GM10266 (cell line): Measurements from ENCODE around the gene OR52E1.
"Not testable (repeated sequence)": the region's sequence is repeated elsewhere in the genome, so short reads cannot be mapped to it uniquely, and the experiment has no call there.

Experiments used
- DNase-seq: peaks from one replicate; pipeline ENCODE4 v3.0.0; 2012; ENCODE audit errors: extremely low spot score
- CTCF ChIP-seq: IDR thresholded peaks from 2 replicates; pipeline ENCODE4 v1.5.1; 2012; ENCODE audit warnings: mild to moderate bottlenecking, low read depth; ENCODE audit not compliant: control insufficient read depth, insufficient read depth; ENCODE audit errors: missing control alignments

The OR52E1 gene

GRCh38 chr11:5043380-5043779 is 26.0 kb upstream of the OR52E1 start:
- DNase-seq = no peak
- no peak for TF ChIP-seq CTCF

DNA sequence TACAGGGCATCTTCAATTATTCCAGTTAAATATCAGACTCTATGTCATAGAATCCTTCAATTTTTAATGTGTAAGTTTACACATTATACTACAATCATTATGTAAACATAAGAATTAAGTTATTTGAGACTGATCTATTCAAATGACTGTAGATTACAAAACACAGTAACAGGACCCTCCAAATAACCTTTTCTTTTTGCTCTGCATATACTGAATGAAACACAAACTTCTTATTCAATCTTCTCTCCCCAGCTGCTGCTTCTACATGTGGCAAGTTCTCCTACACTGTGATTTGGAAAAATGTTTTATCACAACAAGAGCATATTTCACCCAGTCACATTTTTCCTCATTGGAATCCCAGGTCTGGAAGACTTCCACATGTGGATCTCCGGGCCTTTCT is 23.1 kb upstream of the OR52E1 start, which contains the start of gene OR52J3:
TSS of gene OR52J3 (plus strand) at position 301 of the 400 bp plus-strand sequence. CDS start at position 301, 0 bp downstream.
- no peak for DNase-seq
- TF ChIP-seq CTCF = no peak

DNA sequence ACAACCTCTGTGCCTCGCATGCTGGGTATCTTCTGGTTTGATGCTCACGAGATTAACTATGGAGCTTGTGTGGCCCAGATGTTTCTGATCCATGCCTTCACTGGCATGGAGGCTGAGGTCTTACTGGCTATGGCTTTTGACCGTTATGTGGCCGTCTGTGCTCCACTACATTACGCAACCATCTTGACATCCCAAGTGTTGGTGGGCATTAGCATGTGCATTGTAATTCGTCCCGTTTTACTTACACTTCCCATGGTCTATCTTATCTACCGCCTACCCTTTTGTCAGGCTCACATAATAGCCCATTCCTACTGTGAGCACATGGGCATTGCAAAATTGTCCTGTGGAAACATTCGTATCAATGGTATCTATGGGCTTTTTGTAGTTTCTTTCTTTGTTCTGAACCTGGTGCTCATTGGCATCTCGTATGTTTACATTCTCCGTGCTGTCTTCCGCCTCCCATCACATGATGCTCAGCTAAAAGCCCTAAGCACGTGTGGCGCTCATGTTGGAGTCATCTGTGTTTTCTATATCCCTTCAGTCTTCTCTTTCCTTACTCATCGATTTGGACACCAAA is 22.5 kb upstream of the OR52E1 start:
- DNase-seq = no peak

DNA sequence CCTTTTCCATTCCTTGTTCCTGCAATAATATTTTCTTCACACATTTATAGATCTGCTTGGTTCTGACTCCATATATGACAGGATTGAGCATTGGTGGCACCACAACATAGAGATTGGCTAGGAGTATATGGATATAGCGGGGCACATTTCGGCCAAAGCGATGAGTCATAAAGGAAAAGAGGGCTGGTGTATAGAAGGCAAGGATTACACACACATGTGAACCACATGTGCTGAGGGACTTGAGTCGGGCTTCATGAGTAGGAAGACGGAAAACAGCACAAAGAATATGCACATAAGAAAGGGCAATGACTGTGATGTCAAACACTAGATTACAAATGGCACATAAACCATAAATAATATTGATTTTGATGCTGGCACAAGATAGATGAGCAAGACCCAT is 10.7 kb upstream of the OR52E1 start:
- not testable (repeated sequence) for DNase-seq

More for the DNA sequence above, 22.5 kb upstream of the OR52E1 start:
- TF ChIP-seq CTCF = no peak

DNA sequence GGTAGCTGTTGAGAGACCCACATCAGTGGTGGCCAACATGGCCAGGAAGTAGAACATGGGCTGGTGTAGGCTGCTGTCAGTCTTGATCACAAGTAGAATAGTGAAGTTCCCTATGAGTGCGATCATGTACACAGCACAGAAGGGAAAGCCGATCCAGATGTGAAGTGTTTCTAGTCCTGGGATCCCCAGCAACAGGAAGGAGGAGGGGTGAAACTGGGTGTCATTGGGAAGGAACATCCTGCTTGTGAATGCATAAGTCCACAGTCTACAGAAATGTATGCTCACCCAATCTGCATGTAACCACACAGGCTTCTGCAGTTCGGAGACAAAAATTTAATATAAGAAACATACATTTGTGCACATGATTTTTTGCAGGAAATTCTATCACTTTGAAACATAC is 10.0 kb upstream of the OR52E1 start, which contains the start of gene OR52E2:
TSS of gene OR52E2 (minus strand) at position 237 of the 400 bp plus-strand sequence. CDS start at position 237, 0 bp downstream.
- no peak for DNase-seq
- no peak for TF ChIP-seq CTCF

DNA sequence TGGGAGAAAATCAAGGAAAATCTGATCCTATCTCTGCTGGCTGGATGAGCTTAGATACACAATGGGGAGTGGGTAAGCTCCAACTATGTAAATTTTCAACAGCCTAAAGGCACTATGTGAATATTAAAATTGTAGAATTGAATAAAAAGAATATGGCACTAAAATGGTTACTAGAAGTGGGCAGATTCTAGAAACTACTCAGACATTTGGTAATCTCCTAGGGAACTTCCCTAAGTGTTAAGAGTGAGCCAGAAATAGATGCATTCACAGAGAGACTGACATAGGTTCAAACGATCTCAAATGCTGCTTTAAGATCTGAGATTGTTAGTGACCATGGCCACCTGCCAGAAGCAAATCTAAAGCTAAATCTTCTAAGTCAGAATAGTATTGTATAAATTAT is 4.3 kb upstream of the OR52E1 start:
- no peak for TF ChIP-seq CTCF
- no peak for DNase-seq

DNA sequence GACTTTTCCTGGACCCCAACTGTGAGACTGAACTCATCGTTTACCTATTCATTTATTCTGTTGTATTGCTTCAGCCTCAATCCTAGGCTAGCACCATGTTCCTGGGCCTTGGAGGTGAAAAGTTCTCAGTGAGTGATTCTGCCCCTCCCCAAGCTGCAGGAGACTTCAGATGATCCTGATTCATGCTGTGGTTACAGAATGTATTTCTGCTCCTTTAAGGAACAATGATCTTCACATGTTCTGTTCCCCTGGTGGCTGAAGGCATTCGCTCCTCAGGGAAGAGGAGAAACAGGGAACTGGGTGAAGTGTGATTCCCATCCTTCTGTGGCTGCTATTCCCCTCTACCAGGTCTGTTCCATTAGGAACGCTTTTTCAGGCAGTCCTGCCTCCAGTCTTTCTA is 2.4 kb downstream of the OR52E1 start:
- DNase-seq = no peak

More for the DNA sequence above, 2.4 kb downstream of the OR52E1 start:
- TF ChIP-seq CTCF = no peak
